Amygdala (tissue), 56 donors: ENCODE data around the gene GDF7.

Experiments used
- DNase-seq, 56 donors: peaks; one replicate each; lab custom pipeline; 2025; lab: John Stamatoyannopoulos, UW

GDF7 gene

GRCh38 chr2:20627712-20628380, 39.1 kb upstream of the GDF7 start:
- DNase-seq, result no peak

GRCh38 chr2:20629181-20629580, 37.8 kb upstream of the GDF7 start:
- DNase-seq, result no peak

- peak in 5 of 56 donors; percentile 23 to 44 (median 33) for DNase-seq
Measured at GRCh38 chr2:20629581-20630171, 37.3 kb upstream of the GDF7 start.

GRCh38 chr2:20630967-20631366, 36.0 kb upstream of the GDF7 start:
- DNase-seq, result no peak

- DNase-seq, result no peak
Measured at GRCh38 chr2:20631617-20632307, 35.2 kb upstream of the GDF7 start.

- DNase-seq, result no peak
Measured at GRCh38 chr2:20632446-20632990, 34.4 kb upstream of the GDF7 start.

GRCh38 chr2:20633001-20633400, 33.9 kb upstream of the GDF7 start:
- DNase-seq, result no peak

- no peak for DNase-seq
Measured at GRCh38 chr2:20633794-20634506, 33.0 kb upstream of the GDF7 start.

- no peak for DNase-seq
Measured at GRCh38 chr2:20634507-20635112, 32.3 kb upstream of the GDF7 start.

GRCh38 chr2:20635113-20635510, 31.8 kb upstream of the GDF7 start:
- no peak for DNase-seq

GRCh38 chr2:20635675-20636584, 31.0 kb upstream of the GDF7 start:
- peak in 55 of 56 donors; percentile 24 to 90 (median 76) for DNase-seq

GRCh38 chr2:20637147-20637546, 29.8 kb upstream of the GDF7 start:
- peak in 2 of 56 donors; percentile 17 to 28 for DNase-seq

GRCh38 chr2:20638014-20638413, 28.9 kb upstream of the GDF7 start:
- DNase-seq, result no peak

GRCh38 chr2:20638646-20639430, 28.1 kb upstream of the GDF7 start:
- no peak for DNase-seq

GRCh38 chr2:20640411-20641122, 26.4 kb upstream of the GDF7 start:
- DNase-seq, result peak in 16 of 56 donors; percentile 19 to 48 (median 32)

GRCh38 chr2:20641123-20641985, 25.6 kb upstream of the GDF7 start:
- DNase-seq, result peak in 1 of 56 donors; percentile 32
